Smooth muscle cell (in vitro differentiated cells): ENCODE measurements around the gene TULP4. TPM values are rescaled to one million over a fixed set of nuclear protein-coding genes. Genes with fewer than 3 reads are reported as not detected.
A peak's percentile ranks its signal among the peaks of the same experiment; 100 is the strongest.

ENCODE experiments used
- DNase-seq: peaks from one replicate; lab custom pipeline; 2025; ENCODE audit not compliant: unreplicated experiment; lab: John Stamatoyannopoulos, UW
- H2AFZ ChIP-seq: fragments of 200-600 bp; sonication (generic); 2 replicates; pipeline ENCODE4 v1.6.0; 2016; ENCODE audit warnings: antibody characterized with exemption, low read depth, mild to moderate bottlenecking
- H3F3A ChIP-seq: fragments of 200-600 bp; sonication (generic); 2 replicates; pipeline ENCODE4 v1.6.0; 2017; ENCODE audit warnings: antibody characterized with exemption, low read depth
- H3K27ac ChIP-seq: fragments of 200-600 bp; sonication (generic); 2 replicates; pipeline ENCODE4 v1.5.1; 2016; ENCODE audit warnings: low read depth, mild to moderate bottlenecking
- H3K27me3 ChIP-seq: fragments of 200-600 bp; sonication (generic); 2 replicates; pipeline ENCODE4 v1.6.1; 2016; ENCODE audit warnings: low read depth, mild to moderate bottlenecking
- H3K36me3 ChIP-seq: fragments of 200-600 bp; sonication (generic); 2 replicates; pipeline ENCODE4 v1.5.1; 2016; ENCODE audit warnings: low read depth
- H3K4me1 ChIP-seq: fragments of 200-600 bp; sonication (generic); 2 replicates; pipeline ENCODE4 v1.5.1; 2016; ENCODE audit warnings: low read depth
- H3K4me2 ChIP-seq: fragments of 200-600 bp; sonication (generic); 2 replicates; pipeline ENCODE4 v1.6.0; 2016; ENCODE audit warnings: mild to moderate bottlenecking
- H3K4me3 ChIP-seq: fragments of 200-600 bp; sonication (generic); 2 replicates; pipeline ENCODE4 v1.5.1; 2016; ENCODE audit warnings: mild to moderate bottlenecking
- H3K79me2 ChIP-seq: fragments of 200-600 bp; sonication (generic); 2 replicates; pipeline ENCODE4 v1.6.0; 2016; ENCODE audit warnings: low read depth, mild to moderate bottlenecking
- H3K9ac ChIP-seq: fragments of 200-600 bp; sonication (generic); 2 replicates; pipeline ENCODE4 v1.6.0; 2016; ENCODE audit warnings: low read depth
- H3K9me3 ChIP-seq: fragments of 200-600 bp; sonication (generic); replicated peaks from 2 replicates; pipeline ENCODE4 v1.5.1; 2016; ENCODE audit warnings: low read depth
- H4K20me1 ChIP-seq: fragments of 200-600 bp; sonication (generic); 2 replicates; pipeline ENCODE4 v1.6.0; 2016; ENCODE audit warnings: low read depth
- CTCF ChIP-seq: fragments of 200-600 bp; sonication (generic); IDR thresholded peaks from 2 replicates; pipeline ENCODE4 v1.5.1; 2017; ENCODE audit warnings: borderline replicate concordance, mild to moderate bottlenecking, antibody characterized with exemption; ENCODE audit not compliant: insufficient read depth, poor library complexity, severe bottlenecking
- WGBS: methylation state at CpG from one replicate; pipeline ENCODE4 v1.1.7; 2016; ENCODE audit warnings: low lambda C conversion rate; 5-methylcytosine and 5-hydroxymethylcytosine counted together
- polyA plus RNA-seq: library from polyadenylated mRNA; unstranded; fragments of >200 nt; fragmentation: Nextera tagmentation; extraction: Ambion mirVana; gene quantifications from 2 replicates; pipeline ENCODE4 v1.2.1, GENCODE V29; 2016
- total RNA-seq: library from RNA; depleted of rRNA; stranded (reverse); fragments of >200 nt; gene quantifications from 2 replicates; pipeline ENCODE4 v1.2.3, GENCODE V29; 2014

The TULP4 gene
- total and polyA plus RNA-seq, 2 experiments from 2014 or later, result 16.1 to 85.0 TPM

DNA sequence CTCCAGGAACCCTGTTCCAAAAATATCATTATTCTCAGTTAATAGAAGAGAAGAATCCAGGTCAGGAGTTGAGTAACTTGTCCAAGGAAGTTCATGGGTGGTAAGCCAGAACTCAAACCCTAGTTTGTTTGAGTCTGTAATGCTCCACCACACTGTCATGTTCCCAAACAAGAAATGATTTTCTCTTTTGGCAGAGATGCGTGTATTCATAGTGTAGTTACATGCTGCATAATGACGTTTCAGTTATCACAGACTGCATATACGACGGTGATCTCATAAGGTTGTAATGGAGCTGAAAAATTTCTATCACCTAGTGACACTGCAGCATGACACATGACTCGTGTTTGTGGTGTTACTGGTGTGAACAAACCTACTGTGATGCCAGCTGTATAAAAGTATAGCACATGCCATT lies 102.6 kb downstream of the TULP4 start:
- Histone ChIP-seq H3K27me3 (no peaks in the 10 kb centered on the region), H3K27ac (no peak overlapping the region), H4K20me1 (peaks cover 5% of the 10 kb centered on the region), H3K4me2 (no peak overlapping the region), H3K4me1 (no peaks in the 10 kb centered on the region), H3K9me3 (no peaks in the 10 kb centered on the region), H2AFZ (no peak overlapping the region), H3K4me3 (no peak overlapping the region), H3F3A (peaks cover 13% of the 10 kb centered on the region), H3K9ac (no peak overlapping the region), H3K79me2 (peaks cover 10% of the 10 kb centered on the region), H3K36me3 (no peaks in the 10 kb centered on the region)
- 70% methylated on average over 5 of the region's 5 CpGs for WGBS
- no peak for DNase-seq
- no peak for TF ChIP-seq CTCF

- Histone ChIP-seq H3K4me1 (no peaks in the 10 kb centered on the region), H3K4me3 (no peak overlapping the region)
- DNase-seq, result no peak
Measured at GRCh38 chr6:158415666-158416065, 103.4 kb downstream of the TULP4 start.

DNA sequence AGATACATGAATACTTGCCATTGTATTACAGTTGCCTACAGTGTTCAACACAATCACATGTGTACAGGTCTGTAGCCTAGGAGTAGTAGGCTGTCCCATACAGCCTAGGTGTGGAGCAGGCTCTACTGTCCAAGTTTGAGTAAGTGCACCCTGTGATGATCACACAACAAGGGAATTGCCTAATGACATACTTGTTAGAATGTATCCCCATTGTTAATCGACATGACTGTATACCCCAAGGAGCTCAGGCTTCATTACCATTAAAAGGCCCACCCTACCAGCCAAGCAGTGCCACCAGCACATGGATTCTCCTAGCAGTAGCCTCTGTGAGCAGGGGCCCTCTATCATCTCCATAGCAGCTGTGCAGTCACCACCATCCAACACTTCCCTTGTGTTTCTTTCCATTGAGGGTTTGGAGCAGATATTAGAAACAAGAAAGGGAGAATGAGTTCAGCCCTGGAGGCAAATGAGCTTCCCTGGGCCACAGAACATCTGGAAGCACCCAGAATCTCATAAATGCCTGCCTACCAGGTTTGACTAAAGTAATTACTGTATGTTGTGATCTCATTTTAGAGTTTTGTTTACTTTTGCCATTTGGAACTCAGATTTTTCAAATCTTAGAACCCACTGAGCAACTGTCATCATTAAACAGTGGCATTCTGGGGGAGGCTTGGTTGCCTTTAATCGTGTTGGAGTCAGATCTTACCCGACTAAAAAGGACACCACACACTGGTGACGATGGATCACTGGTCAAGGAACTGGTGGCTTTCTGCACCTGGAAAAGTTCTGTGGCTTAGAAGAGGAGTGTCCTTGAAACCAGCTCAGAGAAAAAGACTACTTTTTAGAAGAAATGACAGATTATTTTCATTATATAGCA lies 104.9 kb downstream of the TULP4 start:
- 62% methylated on average over 4 of the region's 4 CpGs for WGBS
- Histone ChIP-seq H2AFZ (no peak overlapping the region), H3K4me2 (peak overlapping the region; percentile 25), H3K9ac (peak overlapping the region; percentile 6), H3K79me2 (no peaks in the 10 kb centered on the region), H3K27me3 (no peaks in the 10 kb centered on the region), H3F3A (peaks cover 8% of the 10 kb centered on the region), H3K27ac (peak overlapping the region; percentile 78), H4K20me1 (peaks cover 5% of the 10 kb centered on the region), H3K4me1 (no peaks in the 10 kb centered on the region), H3K9me3 (no peaks in the 10 kb centered on the region), H3K36me3 (no peaks in the 10 kb centered on the region), H3K4me3 (no peak overlapping the region)
- DNase-seq, result no peak
- no peak for TF ChIP-seq CTCF

More at GRCh38 chr6:158415666-158416065, 103.4 kb downstream of the TULP4 start:
- TF ChIP-seq CTCF, result no peak
- Histone ChIP-seq H3K4me2 (no peak overlapping the region), H3K79me2 (peaks cover 3% of the 10 kb centered on the region), H2AFZ (no peak overlapping the region), H3K9ac (no peak overlapping the region), H3K27me3 (no peaks in the 10 kb centered on the region), H3K27ac (no peak overlapping the region), H3K9me3 (no peaks in the 10 kb centered on the region), H3K36me3 (no peaks in the 10 kb centered on the region), H3F3A (peaks cover 8% of the 10 kb centered on the region), H4K20me1 (peaks cover 5% of the 10 kb centered on the region)
- WGBS, result 81% methylated on average over 7 of the region's 7 CpGs
